Neural crest cell (in vitro differentiated cells): ENCODE results near the gene OR4A5. TPM values are rescaled to one million over a fixed set of nuclear protein-coding genes. Genes with fewer than 3 reads are reported as not detected.
"Not testable (repeated sequence)": the region's sequence is repeated elsewhere in the genome, so short reads cannot be mapped to it uniquely, and the experiment has no call there.

Experiments
- DNase-seq: peaks from one replicate; pipeline ENCODE4 v3.0.0; 2021; ENCODE audit warnings: low read depth, mixed read lengths, low spot score
- H3K27ac Mint-ChIP-seq: one replicate; pipeline ENCODE4 v1.8.0; 2021; ENCODE audit warnings: mild to moderate bottlenecking, mixed read lengths; ENCODE audit not compliant: unreplicated experiment
- H3K27me3 Mint-ChIP-seq: 2 replicates; pipeline ENCODE4 v1.8.0; 2021; ENCODE audit warnings: low read depth, mild to moderate bottlenecking, mixed read lengths
- H3K36me3 Mint-ChIP-seq: 2 replicates; pipeline ENCODE4 v1.8.0; 2021; ENCODE audit warnings: low read depth, mild to moderate bottlenecking, mixed read lengths
- H3K4me1 Mint-ChIP-seq: 2 replicates; pipeline ENCODE4 v1.8.0; 2021; ENCODE audit warnings: mixed read lengths
- H3K4me3 Mint-ChIP-seq: one replicate; pipeline ENCODE4 v1.8.0; 2021; ENCODE audit warnings: mild to moderate bottlenecking, mixed read lengths
- H3K9me3 Mint-ChIP-seq: 2 replicates; pipeline ENCODE4 v1.8.0; 2021; ENCODE audit warnings: mixed read lengths
- long read RNA-seq: library from polyadenylated mRNA; unstranded; transcript quantifications from one replicate; pipeline ENCODE4 v2.0.0, GENCODE V29; 2020
- total RNA-seq: library from RNA; stranded (reverse); gene quantifications from 2 replicates; pipeline ENCODE4 v1.2.1, GENCODE V29; 2021

Gene OR4A5, protein sequence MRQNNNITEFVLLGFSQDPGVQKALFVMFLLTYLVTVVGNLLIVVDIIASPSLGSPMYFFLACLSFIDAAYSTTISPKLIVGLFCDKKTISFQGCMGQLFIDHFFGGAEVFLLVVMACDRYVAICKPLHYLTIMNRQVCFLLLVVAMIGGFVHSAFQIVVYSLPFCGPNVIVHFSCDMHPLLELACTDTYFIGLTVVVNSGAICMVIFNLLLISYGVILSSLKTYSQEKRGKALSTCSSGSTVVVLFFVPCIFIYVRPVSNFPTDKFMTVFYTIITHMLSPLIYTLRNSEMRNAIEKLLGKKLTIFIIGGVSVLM
- not detected in 2 replicates for total RNA-seq
- long read RNA-seq: 0 reads

DNA sequence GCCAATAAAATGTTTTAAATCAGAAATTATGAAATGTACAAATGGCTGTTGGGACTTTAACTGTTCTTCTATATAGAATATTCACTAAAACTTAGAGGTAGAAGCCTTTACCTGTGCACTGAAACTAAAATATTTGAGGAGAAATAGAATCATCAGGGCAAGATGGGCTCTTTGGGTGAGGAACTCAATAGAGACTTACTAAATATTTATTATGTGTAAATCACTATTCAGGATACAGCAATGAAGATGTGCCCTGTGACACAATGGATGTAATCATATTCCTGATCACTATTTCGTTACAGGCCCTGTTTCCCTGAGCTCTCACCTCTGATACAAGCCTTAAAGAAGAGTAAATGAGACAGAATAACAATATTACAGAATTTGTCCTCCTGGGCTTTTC is at the start of gene OR4A5:
OR4A5 (plus strand) TSS at position 301 of the 400 bp plus-strand sequence; CDS start at position 354, 53 bp downstream.
- H3K4me3 Mint-ChIP-seq, DNase-seq: not testable (repeated sequence)
- H3K9me3 Mint-ChIP-seq: peaks cover 17% of the 10 kb centered on the region

DNA sequence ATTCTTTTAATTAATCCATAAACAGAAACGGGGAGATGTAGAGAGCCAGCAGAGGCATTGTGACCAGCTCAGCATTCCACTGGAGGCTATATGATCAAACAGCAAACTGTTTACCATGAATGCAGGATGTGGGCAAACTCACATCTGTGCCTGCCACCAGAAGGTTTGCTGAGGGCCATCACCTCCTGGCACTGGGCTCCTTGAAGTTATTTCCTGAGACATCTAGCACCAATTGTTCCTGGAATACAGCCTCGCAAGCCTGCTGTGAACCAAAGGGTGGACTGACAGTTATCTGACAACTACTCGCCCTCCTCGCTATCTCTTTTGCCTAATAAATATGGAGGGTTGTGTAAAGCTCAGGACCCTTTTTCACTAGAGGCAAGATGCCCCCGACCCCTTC is 13.5 kb downstream of the OR4A5 start:
- not testable (repeated sequence) for H3K27ac Mint-ChIP-seq, DNase-seq, H3K36me3 Mint-ChIP-seq, H3K4me3 Mint-ChIP-seq, H3K9me3 Mint-ChIP-seq, H3K27me3 Mint-ChIP-seq, H3K4me1 Mint-ChIP-seq

More for the DNA sequence above, at the start of gene OR4A5:
- not testable (repeated sequence) for H3K27me3 Mint-ChIP-seq, H3K27ac Mint-ChIP-seq, H3K4me1 Mint-ChIP-seq
- peaks cover 12% of the 10 kb centered on the region for H3K36me3 Mint-ChIP-seq

Other genes starting within 250 kb of the OR4A5 start
- not detected in 2 replicates for gene OR4C46, start 102.8 kb upstream of the OR4A5 start, total RNA-seq